Nephron (organoid): ENCODE results near the gene TMEM106C.

Experiments
- H3K27ac Mint-ChIP-seq, 3 experiments: 2 replicates each; pipeline ENCODE4 v1.8.0; 2020; ENCODE audit warnings: mixed read lengths in 3 of 3, mild to moderate bottlenecking in 2 of 3, moderate library complexity in 1 of 3
- H3K27me3 Mint-ChIP-seq: 2 replicates; pipeline ENCODE4 v1.8.0; 2021; ENCODE audit warnings: low read depth, mild to moderate bottlenecking, moderate library complexity, mixed read lengths
- H3K36me3 Mint-ChIP-seq: 2 replicates; pipeline ENCODE4 v1.8.0; 2020; ENCODE audit warnings: low read depth, mixed read lengths
- H3K4me1 Mint-ChIP-seq: 2 replicates; pipeline ENCODE4 v1.8.0; 2020; ENCODE audit warnings: mixed read lengths
- H3K4me3 Mint-ChIP-seq, 3 experiments: 2 replicates each; pipeline ENCODE4 v1.8.0; 2020; ENCODE audit warnings: mild to moderate bottlenecking in 3 of 3, mixed read lengths in 3 of 3, moderate library complexity in 2 of 3
- H3K9me3 Mint-ChIP-seq: 2 replicates; pipeline ENCODE4 v1.8.0; 2020; ENCODE audit warnings: mixed read lengths
- TF ChIP-seq, protein P1 (sequence below), 3 experiments: fragments of 200-600 bp; sonication (generic); IDR thresholded peaks; one replicate each; pipeline ENCODE4 v1.5.0; 2021; ENCODE audit warnings: antibody characterized with exemption in 3 of 3; ENCODE audit not compliant: unreplicated experiment in 3 of 3

The TMEM106C gene, protein sequence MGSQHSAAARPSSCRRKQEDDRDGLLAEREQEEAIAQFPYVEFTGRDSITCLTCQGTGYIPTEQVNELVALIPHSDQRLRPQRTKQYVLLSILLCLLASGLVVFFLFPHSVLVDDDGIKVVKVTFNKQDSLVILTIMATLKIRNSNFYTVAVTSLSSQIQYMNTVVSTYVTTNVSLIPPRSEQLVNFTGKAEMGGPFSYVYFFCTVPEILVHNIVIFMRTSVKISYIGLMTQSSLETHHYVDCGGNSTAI

DNA sequence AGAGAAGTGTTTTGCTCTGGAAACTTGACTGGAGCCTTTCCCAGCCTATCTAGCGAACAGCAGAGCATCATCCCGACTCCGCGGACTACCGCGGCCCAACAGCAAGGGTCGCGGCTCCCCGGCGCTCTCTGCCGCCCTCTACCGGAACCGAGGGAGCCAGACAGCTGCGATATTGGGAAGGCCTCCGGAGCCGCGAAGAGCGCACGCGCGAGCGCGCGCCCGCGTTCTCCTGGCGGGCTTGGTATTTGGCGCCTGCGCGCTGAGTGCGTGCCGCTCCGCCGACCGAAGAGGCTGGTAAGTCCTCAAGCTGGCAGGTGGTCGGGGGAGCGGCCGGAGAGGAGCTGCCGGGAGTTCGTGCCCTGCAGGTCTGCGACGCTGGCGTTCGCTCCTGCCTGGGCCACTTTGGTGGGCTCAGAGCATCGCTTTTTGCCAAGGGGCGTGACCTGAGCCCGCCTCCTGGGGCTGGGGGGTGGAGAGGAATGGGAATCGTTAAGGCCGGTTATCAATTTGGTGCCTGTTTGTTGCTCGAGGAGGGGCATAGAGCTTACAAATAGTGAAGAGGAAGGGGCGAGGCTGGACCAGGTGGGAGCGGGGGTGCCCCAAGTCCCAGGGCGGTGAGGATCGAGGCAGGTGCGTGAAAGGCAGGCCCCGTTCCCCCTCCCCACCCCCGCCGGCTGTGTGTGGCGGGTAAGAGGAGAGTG lies at the start of gene TMEM106C:
TMEM106C (plus strand) TSS at position 257 of the 701 bp plus-strand sequence. CDS start 641 bp downstream, outside the sequence.
- H3K9me3 Mint-ChIP-seq, result peaks cover 6% of the 10 kb centered on the region
- H3K27me3 Mint-ChIP-seq, result peaks cover 31% of the 10 kb centered on the region
- H3K36me3 Mint-ChIP-seq, result peaks cover 26% of the 10 kb centered on the region
- peak within 1 kb of the TSS; percentile 97 to 99 (median 98) for H3K4me3 Mint-ChIP-seq
- H3K27ac Mint-ChIP-seq, result peak within 1 kb of the TSS in 2 of 3 experiments; percentile 55 to 67
- H3K4me1 Mint-ChIP-seq, result peaks cover 27% of the 10 kb centered on the region
- TF ChIP-seq, protein P1, sequence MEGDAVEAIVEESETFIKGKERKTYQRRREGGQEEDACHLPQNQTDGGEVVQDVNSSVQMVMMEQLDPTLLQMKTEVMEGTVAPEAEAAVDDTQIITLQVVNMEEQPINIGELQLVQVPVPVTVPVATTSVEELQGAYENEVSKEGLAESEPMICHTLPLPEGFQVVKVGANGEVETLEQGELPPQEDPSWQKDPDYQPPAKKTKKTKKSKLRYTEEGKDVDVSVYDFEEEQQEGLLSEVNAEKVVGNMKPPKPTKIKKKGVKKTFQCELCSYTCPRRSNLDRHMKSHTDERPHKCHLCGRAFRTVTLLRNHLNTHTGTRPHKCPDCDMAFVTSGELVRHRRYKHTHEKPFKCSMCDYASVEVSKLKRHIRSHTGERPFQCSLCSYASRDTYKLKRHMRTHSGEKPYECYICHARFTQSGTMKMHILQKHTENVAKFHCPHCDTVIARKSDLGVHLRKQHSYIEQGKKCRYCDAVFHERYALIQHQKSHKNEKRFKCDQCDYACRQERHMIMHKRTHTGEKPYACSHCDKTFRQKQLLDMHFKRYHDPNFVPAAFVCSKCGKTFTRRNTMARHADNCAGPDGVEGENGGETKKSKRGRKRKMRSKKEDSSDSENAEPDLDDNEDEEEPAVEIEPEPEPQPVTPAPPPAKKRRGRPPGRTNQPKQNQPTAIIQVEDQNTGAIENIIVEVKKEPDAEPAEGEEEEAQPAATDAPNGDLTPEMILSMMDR (IDR thresholded peaks at IDR 0.05; ENCODE audit: unreplicated experiment in 3 of 3), result peak; percentile 97 to 99 (median 98)

DNA sequence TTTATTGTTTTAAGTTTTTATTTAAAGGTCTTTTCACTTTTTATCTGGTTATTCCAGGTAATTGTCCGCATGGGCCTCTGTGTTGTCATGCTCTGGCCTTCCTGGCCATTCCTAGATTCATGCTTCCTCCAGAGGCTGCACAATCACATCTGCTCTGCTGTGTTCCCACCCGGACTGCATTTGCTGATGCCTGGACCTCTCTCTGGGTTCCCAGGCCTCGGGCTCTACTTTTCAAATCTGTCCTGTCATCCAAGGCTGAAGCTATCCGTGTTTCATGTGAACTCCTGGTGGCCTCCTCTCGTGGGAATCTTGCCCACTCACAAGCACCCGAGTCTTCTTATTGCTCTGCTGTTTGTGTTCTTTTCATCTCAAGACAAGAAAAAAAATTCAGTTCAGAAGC lies 42.5 kb upstream of the TMEM106C start:
- Mint-ChIP-seq H3K4me1 (peaks cover 5% of the 10 kb centered on the region), H3K27me3 (peaks cover 11% of the 10 kb centered on the region), H3K36me3 (no peaks in the 10 kb centered on the region), H3K9me3 (no peaks in the 10 kb centered on the region), H3K27ac (no peak overlapping the region), H3K4me3 (no peak overlapping the region)
- TF ChIP-seq, protein P1 (IDR thresholded peaks at IDR 0.05; ENCODE audit: unreplicated experiment in 3 of 3), result no peak

DNA sequence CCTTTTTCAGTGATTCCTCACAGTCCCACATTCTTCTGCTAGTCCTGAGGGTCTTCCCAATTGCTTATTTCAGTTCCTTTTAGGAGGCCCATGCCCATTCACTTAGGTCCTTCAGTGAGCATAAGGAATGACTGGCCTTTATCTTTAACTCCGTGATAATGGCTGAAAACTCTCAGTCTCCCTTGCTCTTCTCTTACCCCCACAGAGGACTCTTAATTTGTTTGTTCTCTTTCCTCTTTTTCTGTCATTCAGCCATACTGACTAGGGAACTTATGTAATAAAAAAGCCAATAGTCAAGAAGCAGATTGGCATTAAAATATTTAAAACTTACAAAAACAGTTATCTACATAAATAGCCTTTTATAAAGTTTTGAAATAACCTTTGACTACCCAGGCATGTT lies 41.5 kb upstream of the TMEM106C start:
- Mint-ChIP-seq H3K4me3 (no peak overlapping the region), H3K4me1 (peaks cover 5% of the 10 kb centered on the region), H3K36me3 (no peaks in the 10 kb centered on the region), H3K27ac (no peak overlapping the region), H3K9me3 (no peaks in the 10 kb centered on the region), H3K27me3 (peaks cover 4% of the 10 kb centered on the region)
- TF ChIP-seq, protein P1 (IDR thresholded peaks at IDR 0.05; ENCODE audit: unreplicated experiment in 3 of 3), result no peak

DNA sequence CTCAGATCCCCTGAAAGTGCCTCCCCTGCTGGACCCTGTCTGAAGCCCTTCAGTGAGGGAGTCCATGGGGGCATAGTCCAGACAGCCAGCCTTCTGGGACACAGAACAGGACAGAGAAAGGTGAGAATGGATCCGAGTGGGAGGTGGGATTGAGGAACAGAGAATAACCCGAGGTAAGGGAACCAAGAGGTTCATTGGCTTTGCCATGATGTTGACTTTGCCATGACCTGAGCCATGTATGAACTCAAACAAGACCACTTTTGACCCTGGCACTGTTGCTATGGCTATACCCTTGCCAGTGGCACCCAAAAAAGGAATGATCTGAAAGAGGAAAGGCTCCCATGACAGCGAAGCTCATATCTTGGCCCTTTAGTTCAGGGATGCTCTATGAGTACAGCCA lies 36.0 kb upstream of the TMEM106C start:
- Mint-ChIP-seq H3K27me3 (peaks cover 10% of the 10 kb centered on the region), H3K27ac (no peak overlapping the region), H3K9me3 (no peaks in the 10 kb centered on the region), H3K4me1 (no peaks in the 10 kb centered on the region), H3K4me3 (no peak overlapping the region), H3K36me3 (no peaks in the 10 kb centered on the region)
- TF ChIP-seq, protein P1 (IDR thresholded peaks at IDR 0.05; ENCODE audit: unreplicated experiment in 3 of 3), result no peak

DNA sequence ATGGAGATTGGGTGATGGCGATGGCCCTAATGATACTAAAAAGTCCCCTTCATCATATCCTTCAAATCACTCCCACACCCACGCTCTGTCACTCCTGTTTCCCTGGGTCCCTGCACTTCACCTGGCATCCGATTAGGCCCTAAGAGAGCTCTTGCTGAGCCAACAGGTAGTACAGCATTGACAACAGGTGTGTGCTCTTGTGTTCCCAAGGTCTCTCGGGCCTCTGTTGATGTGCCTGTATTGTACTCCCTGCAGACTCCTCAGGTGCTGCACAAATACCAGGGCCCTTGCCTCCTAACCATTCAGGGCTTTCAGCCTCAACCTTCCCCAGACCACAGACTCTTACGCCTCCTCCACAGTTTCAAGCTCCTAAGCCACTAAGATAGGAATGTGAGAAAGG lies 32.8 kb upstream of the TMEM106C start:
- peaks cover 10% of the 10 kb centered on the region for H3K27me3 Mint-ChIP-seq
- no peak overlapping the region for H3K27ac Mint-ChIP-seq
- no peak overlapping the region for H3K4me3 Mint-ChIP-seq
- no peaks in the 10 kb centered on the region for H3K36me3 Mint-ChIP-seq
- no peaks in the 10 kb centered on the region for H3K9me3 Mint-ChIP-seq
- TF ChIP-seq, protein P1 (IDR thresholded peaks at IDR 0.05; ENCODE audit: unreplicated experiment in 3 of 3), result no peak
- peaks cover 13% of the 10 kb centered on the region for H3K4me1 Mint-ChIP-seq
